GM23338 (cell line): ENCODE results near the gene MYO1E. TPM values are rescaled to one million over a fixed set of nuclear protein-coding genes. Genes with fewer than 3 reads are reported as not detected.

ENCODE experiments used
- ATAC-seq: fragments of 200-7000 bp; cut with Tn5 transposase; 3 replicates; pipeline ENCODE4 v1.9.1; 2020
- DNase-seq: peaks from one replicate; pipeline ENCODE4 v3.0.0-alpha.2; 2015; ENCODE audit warnings: low spot score
- H2AFZ ChIP-seq: fragments of 200-600 bp; sonication (generic); 2 replicates; pipeline ENCODE4 v1.8.0; 2016; ENCODE audit warnings: antibody characterized with exemption, mild to moderate bottlenecking, moderate library complexity
- H3F3A ChIP-seq: fragments of 200-600 bp; sonication (generic); replicated peaks from 2 replicates; pipeline ENCODE4 v1.8.0; 2017; ENCODE audit warnings: antibody characterized with exemption, mixed run types, low read depth
- H3K27ac ChIP-seq: fragments of 200-600 bp; sonication (generic); 2 replicates; pipeline ENCODE4 v1.6.1; 2016; ENCODE audit warnings: low read depth
- H3K27me3 ChIP-seq: fragments of 200-600 bp; sonication (generic); 2 replicates; pipeline ENCODE4 v1.8.0; 2016; ENCODE audit warnings: mild to moderate bottlenecking, mixed run types, moderate library complexity; ENCODE audit not compliant: insufficient read depth
- H3K36me3 ChIP-seq: fragments of 200-600 bp; sonication (generic); 2 replicates; pipeline ENCODE4 v1.8.0; 2016; ENCODE audit warnings: mild to moderate bottlenecking; ENCODE audit not compliant: insufficient read depth
- H3K4me1 ChIP-seq: fragments of 200-600 bp; sonication (generic); 2 replicates; pipeline ENCODE4 v1.8.0; 2016; ENCODE audit warnings: mild to moderate bottlenecking, moderate library complexity; ENCODE audit not compliant: insufficient read depth
- H3K4me2 ChIP-seq: fragments of 200-600 bp; sonication (generic); 2 replicates; pipeline ENCODE4 v1.7.1; 2017; ENCODE audit warnings: mixed run types
- H3K4me3 ChIP-seq: fragments of 200-600 bp; sonication (generic); 2 replicates; pipeline ENCODE4 v1.6.1; 2016; ENCODE audit warnings: mixed run types
- H3K79me2 ChIP-seq: fragments of 200-600 bp; sonication (generic); replicated peaks from 2 replicates; pipeline ENCODE4 v1.8.0; 2017; ENCODE audit warnings: mild to moderate bottlenecking; ENCODE audit not compliant: insufficient read depth
- H3K9me2 ChIP-seq: fragments of 200-600 bp; sonication (generic); 2 replicates; pipeline ENCODE4 v1.8.0; 2017; ENCODE audit not compliant: insufficient read depth
- H4K20me1 ChIP-seq: fragments of 200-600 bp; sonication (generic); replicated peaks from 2 replicates; pipeline ENCODE4 v1.8.0; 2017; ENCODE audit warnings: mild to moderate bottlenecking; ENCODE audit not compliant: insufficient read depth
- H3K27ac Mint-ChIP-seq: 2 replicates; pipeline ENCODE4 v1.8.0; 2020; ENCODE audit warnings: inconsistent platforms, mild to moderate bottlenecking, moderate library complexity, mixed read lengths
- H3K27me3 Mint-ChIP-seq: 3 replicates; pipeline ENCODE4 v1.8.0; 2022; ENCODE audit warnings: low read depth, mild to moderate bottlenecking, moderate library complexity, mixed read lengths, inconsistent platforms; ENCODE audit not compliant: insufficient read depth, poor library complexity
- H3K36me3 Mint-ChIP-seq: 3 replicates; pipeline ENCODE4 v1.8.0; 2021; ENCODE audit warnings: low read depth, mild to moderate bottlenecking, inconsistent platforms, moderate library complexity, mixed read lengths
- H3K4me1 Mint-ChIP-seq: 3 replicates; pipeline ENCODE4 v1.8.0; 2020; ENCODE audit warnings: mild to moderate bottlenecking, inconsistent platforms, mixed read lengths
- H3K4me3 Mint-ChIP-seq: 3 replicates; pipeline ENCODE4 v1.8.0; 2021; ENCODE audit warnings: moderate library complexity, mild to moderate bottlenecking, inconsistent platforms, mixed read lengths
- H3K9me3 Mint-ChIP-seq: 3 replicates; pipeline ENCODE4 v1.8.0; 2020; ENCODE audit warnings: moderate library complexity, mild to moderate bottlenecking, inconsistent platforms, mixed read lengths
- CTCF ChIP-seq, 2 experiments: fragments of 200-600 bp in 1 of 2; sonication (generic) in 1 of 2; conservative IDR thresholded peaks; 2 replicates each; pipeline versions ENCODE4 v1.5.1 to v1.6.1; 2016 to 2017; ENCODE audit warnings: antibody characterized with exemption in 2 of 2, low read depth in 2 of 2, mild to moderate bottlenecking in 2 of 2, moderate library complexity in 1 of 2
- EZH2 ChIP-seq: fragments of 200-600 bp; sonication (generic); IDR thresholded peaks from one replicate; pipeline ENCODE4 v1.8.0; 2017; ENCODE audit warnings: antibody characterized with exemption, mild to moderate bottlenecking, low read depth; ENCODE audit not compliant: unreplicated experiment
- EZH2phosphoT487 ChIP-seq: fragments of 200-600 bp; sonication (generic); IDR thresholded peaks from one replicate; pipeline ENCODE4 v1.8.1; 2018; ENCODE audit warnings: antibody characterized with exemption; ENCODE audit not compliant: unreplicated experiment
- JUNB ChIP-seq: IDR thresholded peaks from one replicate; pipeline ENCODE4 v1.6.1; 2016; ENCODE audit warnings: antibody characterized with exemption; ENCODE audit not compliant: unreplicated experiment
- NANOG ChIP-seq: IDR thresholded peaks from 2 replicates; pipeline ENCODE4 v1.6.1; 2016; ENCODE audit warnings: antibody characterized with exemption, borderline replicate concordance
- POLR2AphosphoS5 ChIP-seq: IDR thresholded peaks from 2 replicates; pipeline ENCODE4 v1.6.1; 2016; ENCODE audit warnings: antibody characterized with exemption, low read depth
- STAT1 ChIP-seq: IDR thresholded peaks from one replicate; pipeline ENCODE4 v1.6.1; 2016; ENCODE audit warnings: antibody characterized with exemption; ENCODE audit not compliant: unreplicated experiment
- ZNF114 ChIP-seq: fragments of 250-450 bp; sonication (Bioruptor Pico); IDR thresholded peaks from 2 replicates; pipeline ENCODE4 v1.5.0; 2020; ENCODE audit warnings: mild to moderate bottlenecking, moderate library complexity
- ZNF331 ChIP-seq: fragments of 250-450 bp; sonication (Bioruptor Pico); IDR thresholded peaks from 2 replicates; pipeline ENCODE4 v1.5.0; 2020; ENCODE audit warnings: low read depth, mild to moderate bottlenecking, moderate library complexity
- polyA plus RNA-seq: library from polyadenylated mRNA; unstranded; fragments of >200 nt; fragmentation: Nextera tagmentation; extraction: Ambion mirVana; gene quantifications from 2 replicates; pipeline ENCODE4 v1.2.1, GENCODE V29; 2016
- total RNA-seq: library from RNA; depleted of rRNA; stranded (reverse); fragments of >200 nt; shearing (Covaris generic); gene quantifications from 2 replicates; pipeline ENCODE4 v1.2.3, GENCODE V29; 2014
- TF ChIP-seq, protein P1 (sequence below): IDR thresholded peaks from one replicate; pipeline ENCODE4 v1.6.1; 2018; ENCODE audit warnings: antibody characterized with exemption; ENCODE audit not compliant: unreplicated experiment
- TF ChIP-seq, protein P2 (sequence below): fragments of 250-450 bp; sonication (Bioruptor Pico); IDR thresholded peaks from 2 replicates; pipeline ENCODE4 v1.5.0; 2020; ENCODE audit warnings: mild to moderate bottlenecking, moderate library complexity

MYO1E gene
- total and polyA plus RNA-seq, 2 experiments from 2014 or later: 68.3 to 131 TPM

DNA sequence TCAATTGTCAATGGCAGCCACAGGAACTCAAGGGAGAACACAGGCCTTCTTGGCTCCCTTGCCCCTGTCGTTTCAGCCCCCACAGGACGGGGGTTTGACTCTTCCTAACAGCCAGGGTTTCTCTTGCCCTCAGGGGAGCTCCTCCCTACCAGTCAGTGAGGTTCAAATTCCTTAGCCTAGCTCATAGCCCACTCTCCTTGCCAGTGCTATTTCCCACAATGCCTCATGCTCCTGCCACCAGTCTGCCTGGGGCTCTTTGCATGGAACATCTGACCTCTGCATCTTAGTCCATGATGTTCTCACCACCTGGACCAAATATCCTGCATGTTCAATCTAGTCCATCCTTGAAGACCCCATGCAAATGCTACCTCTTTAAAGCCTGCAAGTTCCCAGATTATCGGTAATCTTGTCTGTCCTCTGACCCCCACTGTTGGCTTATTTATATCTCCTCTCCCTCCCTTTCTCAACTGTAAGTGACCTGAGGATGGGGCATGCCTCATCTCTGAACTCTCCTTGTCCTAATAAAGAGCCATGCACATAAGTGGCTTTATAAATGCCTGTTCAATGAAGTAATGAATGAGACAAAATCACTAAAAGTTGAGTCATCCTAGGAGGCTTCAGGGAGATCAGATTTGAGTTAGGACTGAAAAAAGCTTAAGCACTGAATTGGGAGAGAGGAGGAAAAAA, 78.0 kb downstream of the MYO1E start:
- peaks cover 76% of the 10 kb centered on the region for H3K79me2 ChIP-seq
- H3K4me1 Mint-ChIP-seq: peaks cover 57% of the 10 kb centered on the region
- no peaks in the 10 kb centered on the region for H3K36me3 Mint-ChIP-seq
- no peaks in the 10 kb centered on the region for H3K9me3 Mint-ChIP-seq
- H3K4me2 ChIP-seq: no peak overlapping the region
- H3K27ac ChIP-seq: peak overlapping the region; percentile 11; the same call in 1 of the 2 replicates
- H3K27ac Mint-ChIP-seq: no peak overlapping the region
- H3K36me3 ChIP-seq: no peaks in the 10 kb centered on the region
- no peak overlapping the region for H2AFZ ChIP-seq
- H3K9me2 ChIP-seq: no peaks in the 10 kb centered on the region
- ATAC-seq (no peak), DNase-seq (no peak)
- H3K4me1 ChIP-seq: peaks cover 47% of the 10 kb centered on the region
- no peaks in the 10 kb centered on the region for H3K27me3 ChIP-seq
- no peaks in the 10 kb centered on the region for H3K27me3 Mint-ChIP-seq
- no peaks in the 10 kb centered on the region for H3F3A ChIP-seq
- no peak overlapping the region for H3K4me3 Mint-ChIP-seq
- TF ChIP-seq, protein P1, sequence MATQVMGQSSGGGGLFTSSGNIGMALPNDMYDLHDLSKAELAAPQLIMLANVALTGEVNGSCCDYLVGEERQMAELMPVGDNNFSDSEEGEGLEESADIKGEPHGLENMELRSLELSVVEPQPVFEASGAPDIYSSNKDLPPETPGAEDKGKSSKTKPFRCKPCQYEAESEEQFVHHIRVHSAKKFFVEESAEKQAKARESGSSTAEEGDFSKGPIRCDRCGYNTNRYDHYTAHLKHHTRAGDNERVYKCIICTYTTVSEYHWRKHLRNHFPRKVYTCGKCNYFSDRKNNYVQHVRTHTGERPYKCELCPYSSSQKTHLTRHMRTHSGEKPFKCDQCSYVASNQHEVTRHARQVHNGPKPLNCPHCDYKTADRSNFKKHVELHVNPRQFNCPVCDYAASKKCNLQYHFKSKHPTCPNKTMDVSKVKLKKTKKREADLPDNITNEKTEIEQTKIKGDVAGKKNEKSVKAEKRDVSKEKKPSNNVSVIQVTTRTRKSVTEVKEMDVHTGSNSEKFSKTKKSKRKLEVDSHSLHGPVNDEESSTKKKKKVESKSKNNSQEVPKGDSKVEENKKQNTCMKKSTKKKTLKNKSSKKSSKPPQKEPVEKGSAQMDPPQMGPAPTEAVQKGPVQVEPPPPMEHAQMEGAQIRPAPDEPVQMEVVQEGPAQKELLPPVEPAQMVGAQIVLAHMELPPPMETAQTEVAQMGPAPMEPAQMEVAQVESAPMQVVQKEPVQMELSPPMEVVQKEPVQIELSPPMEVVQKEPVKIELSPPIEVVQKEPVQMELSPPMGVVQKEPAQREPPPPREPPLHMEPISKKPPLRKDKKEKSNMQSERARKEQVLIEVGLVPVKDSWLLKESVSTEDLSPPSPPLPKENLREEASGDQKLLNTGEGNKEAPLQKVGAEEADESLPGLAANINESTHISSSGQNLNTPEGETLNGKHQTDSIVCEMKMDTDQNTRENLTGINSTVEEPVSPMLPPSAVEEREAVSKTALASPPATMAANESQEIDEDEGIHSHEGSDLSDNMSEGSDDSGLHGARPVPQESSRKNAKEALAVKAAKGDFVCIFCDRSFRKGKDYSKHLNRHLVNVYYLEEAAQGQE: no peak
- no peak for TF ChIP-seq JUNB
- no peak for TF ChIP-seq EZH2phosphoT487
- TF ChIP-seq NANOG: no peak
- no peak for TF ChIP-seq POLR2AphosphoS5
- no peak for TF ChIP-seq ZNF331 (CRISPR knock-in tag)
- TF ChIP-seq STAT1: no peak
- TF ChIP-seq, protein P2, sequence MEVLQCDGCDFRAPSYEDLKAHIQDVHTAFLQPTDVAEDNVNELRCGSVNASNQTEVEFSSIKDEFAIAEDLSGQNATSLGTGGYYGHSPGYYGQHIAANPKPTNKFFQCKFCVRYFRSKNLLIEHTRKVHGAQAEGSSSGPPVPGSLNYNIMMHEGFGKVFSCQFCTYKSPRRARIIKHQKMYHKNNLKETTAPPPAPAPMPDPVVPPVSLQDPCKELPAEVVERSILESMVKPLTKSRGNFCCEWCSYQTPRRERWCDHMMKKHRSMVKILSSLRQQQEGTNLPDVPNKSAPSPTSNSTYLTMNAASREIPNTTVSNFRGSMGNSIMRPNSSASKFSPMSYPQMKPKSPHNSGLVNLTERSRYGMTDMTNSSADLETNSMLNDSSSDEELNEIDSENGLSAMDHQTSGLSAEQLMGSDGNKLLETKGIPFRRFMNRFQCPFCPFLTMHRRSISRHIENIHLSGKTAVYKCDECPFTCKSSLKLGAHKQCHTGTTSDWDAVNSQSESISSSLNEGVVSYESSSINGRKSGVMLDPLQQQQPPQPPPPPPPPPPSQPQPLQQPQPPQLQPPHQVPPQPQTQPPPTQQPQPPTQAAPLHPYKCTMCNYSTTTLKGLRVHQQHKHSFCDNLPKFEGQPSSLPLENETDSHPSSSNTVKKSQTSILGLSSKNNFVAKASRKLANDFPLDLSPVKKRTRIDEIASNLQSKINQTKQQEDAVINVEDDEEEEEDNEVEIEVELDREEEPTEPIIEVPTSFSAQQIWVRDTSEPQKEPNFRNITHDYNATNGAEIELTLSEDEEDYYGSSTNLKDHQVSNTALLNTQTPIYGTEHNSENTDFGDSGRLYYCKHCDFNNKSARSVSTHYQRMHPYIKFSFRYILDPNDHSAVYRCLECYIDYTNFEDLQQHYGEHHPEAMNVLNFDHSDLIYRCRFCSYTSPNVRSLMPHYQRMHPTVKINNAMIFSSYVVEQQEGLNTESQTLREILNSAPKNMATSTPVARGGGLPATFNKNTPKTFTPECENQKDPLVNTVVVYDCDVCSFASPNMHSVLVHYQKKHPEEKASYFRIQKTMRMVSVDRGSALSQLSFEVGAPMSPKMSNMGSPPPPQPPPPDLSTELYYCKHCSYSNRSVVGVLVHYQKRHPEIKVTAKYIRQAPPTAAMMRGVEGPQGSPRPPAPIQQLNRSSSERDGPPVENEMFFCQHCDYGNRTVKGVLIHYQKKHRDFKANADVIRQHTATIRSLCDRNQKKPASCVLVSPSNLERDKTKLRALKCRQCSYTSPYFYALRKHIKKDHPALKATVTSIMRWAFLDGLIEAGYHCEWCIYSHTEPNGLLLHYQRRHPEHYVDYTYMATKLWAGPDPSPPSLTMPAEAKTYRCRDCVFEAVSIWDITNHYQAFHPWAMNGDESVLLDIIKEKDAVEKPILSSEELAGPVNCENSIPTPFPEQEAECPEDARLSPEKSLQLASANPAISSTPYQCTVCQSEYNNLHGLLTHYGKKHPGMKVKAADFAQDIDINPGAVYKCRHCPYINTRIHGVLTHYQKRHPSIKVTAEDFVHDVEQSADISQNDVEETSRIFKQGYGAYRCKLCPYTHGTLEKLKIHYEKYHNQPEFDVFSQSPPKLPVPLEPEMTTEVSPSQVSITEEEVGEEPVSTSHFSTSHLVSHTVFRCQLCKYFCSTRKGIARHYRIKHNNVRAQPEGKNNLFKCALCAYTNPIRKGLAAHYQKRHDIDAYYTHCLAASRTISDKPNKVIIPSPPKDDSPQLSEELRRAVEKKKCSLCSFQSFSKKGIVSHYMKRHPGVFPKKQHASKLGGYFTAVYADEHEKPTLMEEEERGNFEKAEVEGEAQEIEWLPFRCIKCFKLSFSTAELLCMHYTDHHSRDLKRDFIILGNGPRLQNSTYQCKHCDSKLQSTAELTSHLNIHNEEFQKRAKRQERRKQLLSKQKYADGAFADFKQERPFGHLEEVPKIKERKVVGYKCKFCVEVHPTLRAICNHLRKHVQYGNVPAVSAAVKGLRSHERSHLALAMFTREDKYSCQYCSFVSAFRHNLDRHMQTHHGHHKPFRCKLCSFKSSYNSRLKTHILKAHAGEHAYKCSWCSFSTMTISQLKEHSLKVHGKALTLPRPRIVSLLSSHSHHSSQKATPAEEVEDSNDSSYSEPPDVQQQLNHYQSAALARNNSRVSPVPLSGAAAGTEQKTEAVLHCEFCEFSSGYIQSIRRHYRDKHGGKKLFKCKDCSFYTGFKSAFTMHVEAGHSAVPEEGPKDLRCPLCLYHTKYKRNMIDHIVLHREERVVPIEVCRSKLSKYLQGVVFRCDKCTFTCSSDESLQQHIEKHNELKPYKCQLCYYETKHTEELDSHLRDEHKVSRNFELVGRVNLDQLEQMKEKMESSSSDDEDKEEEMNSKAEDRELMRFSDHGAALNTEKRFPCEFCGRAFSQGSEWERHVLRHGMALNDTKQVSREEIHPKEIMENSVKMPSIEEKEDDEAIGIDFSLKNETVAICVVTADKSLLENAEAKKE (CRISPR knock-in tag): no peak
- TF ChIP-seq ZNF114 (CRISPR knock-in tag): no peak
- no peak for TF ChIP-seq EZH2
- TF ChIP-seq CTCF (conservative IDR thresholded peaks at IDR 0.05; ENCODE audit: low read depth in 2 of 2): no peak
- H4K20me1 ChIP-seq: no peaks in the 10 kb centered on the region; the same call in 1 of the 2 replicates
- H3K4me3 ChIP-seq: no peak overlapping the region
